ENCODE data around the gene KRTAP16-1. TPM values are rescaled to one million over a fixed set of nuclear protein-coding genes. Genes with fewer than 3 reads are reported as not detected.
"Not testable (repeated sequence)": the region's sequence is repeated elsewhere in the genome, so short reads cannot be mapped to it uniquely, and the experiment has no call there.

Gene KRTAP16-1
- not detected for polyA plus RNA-seq (2012; ENCODE audit: insufficient read depth, insufficient read length)

GRCh38 chr17:41308918-41309359 lies at the start of gene KRTAP16-1:
KRTAP16-1 (minus strand) TSS chr17:41309309; CDS start chr17:41309253, 56 bp downstream.
- H3K4me3 ChIP-seq (ENCODE audit: low read length) = peak within 1 kb of the TSS; percentile 3
- DNase-seq (ENCODE audit: low read depth, low spot score) = no peak

DNA sequence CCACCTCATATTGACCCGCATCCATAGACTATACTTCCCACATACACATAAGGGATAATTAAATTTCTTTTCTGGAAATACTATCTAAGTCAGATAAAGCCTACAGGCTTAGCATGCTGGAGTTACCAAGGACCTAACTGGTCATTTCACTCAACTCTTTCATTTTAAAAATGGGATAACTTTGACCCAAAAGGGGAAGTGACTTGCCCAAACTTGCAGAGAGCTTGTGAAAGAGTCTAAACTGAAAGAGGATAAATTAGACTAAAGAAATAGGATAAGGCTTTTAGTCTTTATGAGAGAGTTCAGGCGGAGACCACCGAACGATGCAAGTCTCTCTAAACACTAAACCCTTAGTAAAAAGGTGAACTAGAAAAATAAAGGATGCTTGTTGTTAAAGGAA lies 45.4 kb upstream of the KRTAP16-1 start:
- DNase-seq (ENCODE audit: low read depth, low spot score) = no peak
- no peak overlapping the region for H3K4me3 ChIP-seq (ENCODE audit: low read length)

DNA sequence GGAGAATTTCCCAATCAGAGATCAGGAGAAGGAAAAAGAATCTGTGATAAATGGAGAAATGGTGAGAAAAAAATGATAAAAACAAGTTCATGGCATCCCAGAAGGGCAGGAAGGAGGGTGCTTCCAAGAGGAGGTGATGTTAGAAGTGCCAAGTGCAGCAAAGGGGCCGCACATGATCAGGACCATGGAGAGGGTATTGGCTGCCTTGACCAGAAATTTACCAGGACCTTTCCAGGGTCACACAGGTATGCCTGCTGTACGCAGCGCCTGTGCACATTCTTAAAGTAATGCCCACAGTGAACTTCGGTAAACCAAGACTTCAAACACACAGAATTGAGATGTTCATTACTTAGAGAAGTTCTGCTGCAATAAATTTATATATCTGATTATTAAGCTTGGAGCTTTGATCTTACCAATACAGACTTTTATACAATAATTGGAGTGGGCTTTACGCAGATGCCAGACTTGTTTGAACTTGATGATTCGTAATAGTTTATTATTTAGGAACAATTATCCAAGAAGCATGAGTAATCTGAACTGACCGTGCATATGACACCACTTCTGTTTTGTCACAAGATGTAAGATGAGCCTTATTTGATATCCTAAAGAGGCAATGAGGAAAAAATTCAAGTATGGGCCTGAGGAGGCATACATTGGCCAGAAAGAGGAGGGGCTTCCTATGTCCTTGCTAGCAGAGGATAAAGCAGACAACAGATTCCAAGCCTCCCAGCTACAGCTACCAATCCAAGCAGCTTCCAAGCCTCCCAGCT lies 43.7 kb upstream of the KRTAP16-1 start:
- no peak overlapping the region for H3K4me3 ChIP-seq (ENCODE audit: low read length)
- DNase-seq (ENCODE audit: low read depth, low spot score) = no peak

DNA sequence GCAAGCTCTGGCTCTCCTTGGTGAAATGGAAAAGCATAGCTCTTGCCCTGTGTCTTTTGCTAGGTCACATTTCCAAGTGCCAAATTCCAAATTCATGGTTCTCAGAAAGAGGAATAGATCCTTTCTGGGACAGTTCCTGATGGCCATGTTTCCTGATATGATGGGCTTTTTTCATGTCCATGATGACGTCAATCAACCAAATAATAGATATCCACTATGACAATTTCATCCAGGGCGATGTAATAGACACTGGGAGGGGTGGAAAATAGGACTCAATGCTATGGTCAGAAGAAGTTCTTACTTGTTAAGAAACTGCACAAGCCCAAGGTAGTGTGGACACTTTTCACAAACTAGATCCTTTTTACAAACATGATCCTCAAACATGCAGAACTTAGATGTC lies 42.1 kb upstream of the KRTAP16-1 start:
- no peak for DNase-seq (ENCODE audit: low read depth, low spot score)
- H3K4me3 ChIP-seq (ENCODE audit: low read length) = no peak overlapping the region

- not testable (repeated sequence) for DNase-seq (ENCODE audit: low read depth, low spot score)
These were observed 41.3 kb upstream of the KRTAP16-1 start, which contains the start of gene KRT33A for GRCh38 chr17:41350381-41350878. KRT33A (minus strand) TSS chr17:41350828; CDS start chr17:41350767, 61 bp downstream.

GRCh38 chr17:41347869-41348760 lies 39.0 kb upstream of the KRTAP16-1 start:
- no peak for DNase-seq (ENCODE audit: low read depth, low spot score)
- H3K4me3 ChIP-seq (ENCODE audit: low read length) = no peak overlapping the region

More at GRCh38 chr17:41350381-41350878, 41.3 kb upstream of the KRTAP16-1 start, which contains the start of gene KRT33A:
- H3K4me3 ChIP-seq (ENCODE audit: low read length) = not testable (repeated sequence)

DNA sequence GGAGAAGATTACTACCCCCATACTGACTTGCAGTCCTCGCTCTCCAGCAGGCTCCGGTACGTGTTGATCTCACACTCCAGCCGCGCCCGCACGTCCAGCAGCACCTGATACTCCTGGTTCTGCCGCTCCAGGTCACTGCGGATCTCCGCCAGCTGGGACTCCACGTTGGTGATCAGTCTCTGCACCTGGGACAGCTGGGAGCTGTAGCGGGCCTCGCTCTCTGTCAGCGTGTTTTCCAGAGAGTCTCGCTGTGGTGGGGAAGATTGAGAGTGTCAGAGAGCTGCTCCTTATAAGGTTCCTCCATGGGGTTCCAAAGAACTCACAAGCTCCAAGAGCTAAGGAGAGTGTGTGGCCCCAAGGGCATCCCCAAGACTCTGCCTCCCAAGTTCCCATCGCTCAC lies 37.3 kb upstream of the KRTAP16-1 start:
- H3K4me3 ChIP-seq (ENCODE audit: low read length); DNase-seq (ENCODE audit: low read depth, low spot score): not testable (repeated sequence)

GRCh38 chr17:41345992-41346391 lies 36.9 kb upstream of the KRTAP16-1 start:
- no peak overlapping the region for H3K4me3 ChIP-seq (ENCODE audit: low read length)
- no peak for DNase-seq (ENCODE audit: low read depth, low spot score)

DNA sequence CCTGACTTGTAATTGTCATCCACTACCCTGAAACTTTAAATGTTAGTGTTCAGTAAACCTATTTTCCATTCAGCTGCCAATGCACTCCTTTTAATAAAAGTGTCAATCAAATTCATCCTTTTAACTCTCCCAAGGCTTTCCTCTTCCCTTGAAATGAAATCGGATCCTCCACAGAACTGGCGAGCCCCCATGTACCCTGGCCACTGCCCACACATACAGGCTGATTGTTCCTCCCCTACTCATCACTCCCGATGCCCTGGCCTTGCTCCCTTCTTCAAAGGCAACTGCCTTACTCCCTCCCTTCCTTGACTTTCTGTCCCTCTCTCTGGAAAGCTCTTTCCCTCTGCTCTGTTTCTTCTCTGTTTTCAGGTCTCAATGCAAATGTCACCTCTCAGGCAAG lies 33.9 kb upstream of the KRTAP16-1 start:
- DNase-seq (ENCODE audit: low read depth, low spot score) = no peak

GRCh38 chr17:41340934-41341861 lies 32.1 kb upstream of the KRTAP16-1 start:
- no peak for DNase-seq (ENCODE audit: low read depth, low spot score)
- no peak overlapping the region for H3K4me3 ChIP-seq (ENCODE audit: low read length)

More for the DNA sequence above, 33.9 kb upstream of the KRTAP16-1 start:
- no peak overlapping the region for H3K4me3 ChIP-seq (ENCODE audit: low read length)

DNA sequence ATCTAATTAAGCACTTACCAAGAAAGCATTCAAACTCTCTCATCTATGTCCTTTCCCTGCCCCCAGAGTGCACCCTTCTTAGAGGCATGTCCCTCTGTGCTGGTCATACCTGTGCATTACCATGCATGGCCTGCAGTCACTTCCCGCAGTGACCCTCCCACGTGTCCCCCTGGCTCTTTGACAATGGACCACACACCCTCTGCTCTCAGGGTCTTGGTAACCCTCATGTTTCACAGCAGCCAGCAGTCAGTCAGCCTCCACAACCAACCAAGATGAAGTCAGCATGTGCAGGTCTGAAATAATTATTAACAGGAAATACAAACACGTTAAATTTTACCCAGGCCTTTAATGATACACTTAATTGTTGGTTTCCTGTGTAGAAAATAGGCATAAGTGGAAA lies 31.4 kb upstream of the KRTAP16-1 start:
- H3K4me3 ChIP-seq (ENCODE audit: low read length) = no peak overlapping the region
- no peak for DNase-seq (ENCODE audit: low read depth, low spot score)

DNA sequence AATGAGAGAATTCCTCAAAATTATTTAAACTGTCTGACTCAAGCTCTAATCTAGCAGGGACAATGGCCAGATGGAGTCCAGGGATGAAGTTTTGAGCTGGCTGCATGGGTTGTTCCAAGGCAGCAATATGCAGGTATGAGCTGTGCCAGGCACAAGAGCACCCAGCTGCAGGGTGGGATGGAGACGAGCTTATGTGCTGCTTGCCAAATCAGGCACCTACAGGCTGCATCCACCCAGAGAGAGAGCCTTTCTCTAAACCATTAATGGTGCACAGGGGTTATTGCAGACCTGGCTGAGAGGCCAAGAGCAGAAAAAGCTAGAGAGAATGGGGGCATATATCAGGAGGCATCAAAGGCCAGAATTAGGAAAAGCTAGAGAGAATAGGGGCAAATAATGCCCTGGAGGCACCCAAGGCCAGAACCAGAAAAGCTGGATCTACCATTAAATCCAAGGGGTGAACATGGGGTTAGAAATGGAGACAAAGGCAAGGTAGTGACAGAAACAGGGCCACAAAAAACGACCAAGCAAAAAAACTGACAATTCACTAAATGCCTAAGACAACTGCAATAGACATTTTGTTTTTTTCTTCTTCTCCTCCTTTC lies 30.6 kb upstream of the KRTAP16-1 start:
- no peak for DNase-seq (ENCODE audit: low read depth, low spot score)

DNA sequence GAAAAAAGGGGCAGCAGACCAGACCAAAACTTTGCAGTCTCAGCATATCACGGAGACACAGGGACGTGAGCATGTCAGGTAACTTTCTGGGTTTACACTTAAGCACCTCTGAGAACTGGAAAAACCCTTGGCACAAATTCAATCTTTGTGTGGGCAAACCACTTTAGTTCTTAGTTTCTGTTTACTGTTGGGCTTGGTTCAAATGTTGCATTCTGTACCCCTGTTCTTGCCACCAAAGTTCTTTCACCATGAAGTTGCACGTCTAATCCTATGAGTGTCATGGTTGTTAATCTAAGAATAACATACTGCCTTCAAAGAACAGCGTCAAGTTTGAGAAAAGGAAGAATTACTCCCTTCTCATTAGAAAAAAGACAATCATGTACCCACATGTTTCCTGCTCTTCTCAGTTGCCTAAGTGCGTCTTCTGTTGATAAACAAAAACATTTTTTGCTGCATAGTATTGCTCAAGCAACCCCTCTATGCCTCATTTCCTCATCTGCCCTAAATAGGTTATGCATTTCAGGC lies 29.9 kb upstream of the KRTAP16-1 start:
- no peak overlapping the region for H3K4me3 ChIP-seq (ENCODE audit: low read length)
- DNase-seq (ENCODE audit: low read depth, low spot score) = no peak

More for the DNA sequence above, 30.6 kb upstream of the KRTAP16-1 start:
- no peak overlapping the region for H3K4me3 ChIP-seq (ENCODE audit: low read length)

DNA sequence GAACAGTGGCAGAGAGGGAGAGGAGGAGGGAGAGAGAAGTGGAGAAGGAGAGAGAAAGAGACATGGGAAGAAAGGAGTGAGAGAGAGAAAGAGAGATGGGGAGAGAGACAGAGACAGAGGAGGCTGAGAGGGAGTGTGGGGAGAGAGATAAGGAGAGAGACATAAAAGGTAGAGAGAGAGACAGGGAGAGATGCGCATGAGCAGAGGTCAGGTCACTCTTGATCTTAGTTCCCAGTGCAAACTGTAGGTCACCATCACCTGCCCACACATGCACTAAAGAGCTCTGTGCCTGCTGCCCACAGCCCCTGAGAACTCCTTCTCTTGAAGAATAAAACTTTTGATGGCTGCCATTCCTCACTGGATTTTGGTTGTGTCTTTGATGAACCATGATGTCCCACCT lies 26.6 kb upstream of the KRTAP16-1 start:
- no peak overlapping the region for H3K4me3 ChIP-seq (ENCODE audit: low read length)
- DNase-seq (ENCODE audit: low read depth, low spot score) = no peak

DNA sequence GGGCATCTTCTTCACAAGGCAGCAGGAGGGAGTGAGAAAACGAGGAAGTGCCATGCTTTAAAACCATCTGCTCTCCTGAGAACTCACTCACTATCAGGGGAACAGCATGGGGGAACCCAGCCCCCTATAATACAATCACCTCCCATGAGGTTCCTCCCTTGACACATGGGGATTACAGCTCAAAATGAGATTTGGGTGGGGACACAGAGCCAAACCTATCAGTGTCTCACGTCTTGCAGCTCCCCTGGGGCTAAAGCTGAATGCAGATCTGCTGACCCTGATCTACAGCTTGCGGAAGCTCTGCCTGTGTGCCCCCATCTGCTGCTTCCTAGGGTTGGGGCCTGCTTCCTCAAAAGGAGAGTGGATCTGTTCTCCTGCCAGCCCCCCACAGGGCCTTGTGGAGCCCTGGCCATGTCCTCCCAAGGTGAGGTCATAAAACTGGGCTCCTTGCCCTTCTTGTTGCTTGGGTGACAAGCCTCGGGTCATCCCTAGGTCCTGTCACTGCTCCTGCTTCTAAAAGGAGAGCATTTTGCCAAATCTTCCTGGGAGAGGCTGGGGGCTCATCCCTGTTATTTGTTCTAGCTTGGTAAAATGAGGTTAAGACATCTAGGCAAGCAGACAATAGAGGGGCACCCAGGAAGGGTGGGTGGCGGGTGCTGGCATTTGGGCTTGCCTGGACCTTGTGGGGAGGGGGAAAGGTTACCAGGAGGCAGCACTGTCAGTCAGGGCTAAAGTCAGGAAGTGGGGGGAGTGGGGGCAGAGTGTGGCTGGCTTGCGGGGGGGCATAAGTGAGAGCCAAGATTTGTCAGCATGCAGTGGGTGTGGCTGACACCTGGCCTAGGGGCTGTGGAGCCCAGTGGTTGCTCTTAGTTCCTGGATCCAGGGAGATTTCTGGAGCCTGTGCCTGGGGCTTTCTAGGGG lies 25.5 kb upstream of the KRTAP16-1 start:
- DNase-seq (ENCODE audit: low read depth, low spot score) = no peak
- no peak overlapping the region for H3K4me3 ChIP-seq (ENCODE audit: low read length)

DNA sequence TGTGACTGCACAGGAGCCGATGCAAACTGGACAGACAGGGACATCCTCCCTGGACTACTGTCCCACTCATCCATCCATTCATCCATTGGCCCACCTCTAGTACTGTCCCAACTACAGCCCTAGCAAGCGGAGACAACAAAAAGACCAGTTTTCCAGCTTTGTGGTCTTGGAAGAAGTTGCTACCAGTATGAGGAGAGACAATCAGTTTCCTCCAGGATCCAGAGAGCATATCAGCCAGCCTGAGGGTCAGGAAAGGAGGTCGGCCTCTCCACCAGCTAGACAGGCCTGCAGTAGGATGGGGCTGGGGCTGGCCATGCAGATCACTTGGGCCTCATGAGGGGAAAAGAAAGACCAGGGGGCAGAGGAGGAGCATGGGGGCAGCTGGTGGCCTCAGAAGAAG lies 24.7 kb upstream of the KRTAP16-1 start:
- no peak for DNase-seq (ENCODE audit: low read depth, low spot score)
- no peak overlapping the region for H3K4me3 ChIP-seq (ENCODE audit: low read length)

- no peak for DNase-seq (ENCODE audit: low read depth, low spot score)
- H3K4me3 ChIP-seq (ENCODE audit: low read length) = no peak overlapping the region
These were observed 24.0 kb upstream of the KRTAP16-1 start for GRCh38 chr17:41333098-41333497.

All from Jurkat, Clone E6-1 (cell line).